Keratinocyte (primary cell): ENCODE measurements around the gene TMEM245. TPM values are rescaled to one million over a fixed set of nuclear protein-coding genes. Genes with fewer than 3 reads are reported as not detected.

Source experiments
- DNase-seq: peaks from one replicate; pipeline ENCODE4 v3.0.0-alpha.2; 2011; ENCODE audit warnings: low read depth, missing footprints, low spot score
- FAIRE-seq: peaks from 2 replicates; lab custom pipeline; 2011; peaks lifted over from hg19 to GRCh38; lab: Jason Lieb, UNC
- H2AFZ ChIP-seq: 2 replicates; pipeline ENCODE4 v1.6.0; 2012; ENCODE audit warnings: low read length, control low read depth, inconsistent platforms; ENCODE audit not compliant: control insufficient read depth
- H3K27ac ChIP-seq: 2 replicates; pipeline ENCODE4 v1.5.1; 2011; ENCODE audit warnings: low read length; ENCODE audit not compliant: control insufficient read depth, insufficient read depth
- H3K27me3 ChIP-seq: 3 replicates; pipeline ENCODE4 v1.6.0; 2011; ENCODE audit warnings: low read length; ENCODE audit not compliant: control insufficient read depth, insufficient read depth; ENCODE audit errors: extremely low read depth
- H3K36me3 ChIP-seq, 2 experiments: 2 replicates in 1 of 2; 3 replicates in 1 of 2; pipeline ENCODE4 v1.5.1; 2011; ENCODE audit warnings: low read length in 2 of 2, mild to moderate bottlenecking in 1 of 2; ENCODE audit not compliant: control insufficient read depth in 2 of 2, insufficient read depth in 2 of 2; ENCODE audit errors: extremely low read depth in 1 of 2
- H3K4me1 ChIP-seq: 3 replicates; pipeline ENCODE4 v1.5.1; 2011; ENCODE audit warnings: low read length; ENCODE audit not compliant: control insufficient read depth, insufficient read depth; ENCODE audit errors: extremely low read depth
- H3K4me2 ChIP-seq: 3 replicates; pipeline ENCODE4 v1.6.0; 2011; ENCODE audit warnings: low read depth, low read length; ENCODE audit not compliant: control insufficient read depth, insufficient read depth; ENCODE audit errors: extremely low read depth
- H3K4me3 ChIP-seq, 3 experiments: fragments of 200-600 bp in 1 of 3; sonication (generic) in 1 of 3; 2 replicates in 2 of 3; 3 replicates in 1 of 3; pipeline ENCODE4 v1.5.1; 2011 to 2016; ENCODE audit warnings: low read length in 3 of 3, mild to moderate bottlenecking in 3 of 3, control low read depth in 2 of 3, inconsistent platforms in 1 of 3, low read depth in 1 of 3, mixed read lengths in 1 of 3, mixed run types in 1 of 3, moderate library complexity in 1 of 3; ENCODE audit not compliant: control insufficient read depth in 2 of 3, insufficient read depth in 2 of 3; ENCODE audit errors: extremely low read depth in 1 of 3
- H3K79me2 ChIP-seq: 2 replicates; pipeline ENCODE4 v1.6.0; 2012; ENCODE audit warnings: low read length; ENCODE audit not compliant: control insufficient read depth, insufficient read depth
- H3K9ac ChIP-seq: 3 replicates; pipeline ENCODE4 v1.6.0; 2011; ENCODE audit warnings: low read length; ENCODE audit not compliant: control insufficient read depth, insufficient read depth; ENCODE audit errors: extremely low read depth
- H3K9me1 ChIP-seq: 3 replicates; pipeline ENCODE4 v1.6.0; 2011; ENCODE audit warnings: low read length; ENCODE audit not compliant: control insufficient read depth, insufficient read depth; ENCODE audit errors: extremely low read depth
- H3K9me3 ChIP-seq: 2 replicates; pipeline ENCODE4 v1.5.1; 2012; ENCODE audit warnings: low read depth, low read length; ENCODE audit not compliant: control insufficient read depth
- H4K20me1 ChIP-seq: 3 replicates; pipeline ENCODE4 v1.6.0; 2011; ENCODE audit warnings: low read length; ENCODE audit not compliant: control insufficient read depth, insufficient read depth; ENCODE audit errors: extremely low read depth
- CTCF ChIP-seq, 3 experiments: IDR thresholded peaks in 1 of 3; conservative IDR thresholded peaks in 1 of 3; optimal IDR thresholded peaks in 1 of 3; 2 replicates in 2 of 3; 3 replicates in 1 of 3; pipeline versions ENCODE3 to v1.5.1; 2011; ENCODE audit warnings: low read length in 3 of 3, mild to moderate bottlenecking in 3 of 3, moderate library complexity in 2 of 3, control low read depth in 1 of 3, inconsistent platforms in 1 of 3; ENCODE audit not compliant: insufficient read depth in 2 of 3; ENCODE audit errors: extremely low read depth in 1 of 3
- EZH2 ChIP-seq: IDR thresholded peaks from one replicate; pipeline ENCODE4 v1.6.1; 2012; ENCODE audit warnings: inconsistent platforms, mild to moderate bottlenecking, low read length, moderate library complexity
- dilution Hi-C: fragments of 300-500 bp; cut with MboI; formaldehyde crosslinking; loops from one replicate; pipeline ENCODE4 v1.7.0; 2020; ENCODE audit warnings: low sequenced_read_pairs; ENCODE audit not compliant: extremely low pct_ligation_motif_present
- polyA plus RNA-seq, 5 experiments: library from polyadenylated mRNA; depleted of rRNA in 3 of 5; stranded (reverse) in 3 of 5; stranded (forward) in 1 of 5; unstranded in 1 of 5; fragments of >200 nt; gene quantifications; 1 replicate in 1 of 5; 2 replicates in 3 of 5; 3 replicates in 1 of 5; pipeline versions ENCODE4 v1.2.1 to v1.2.3, GENCODE V29; 2011 to 2012; ENCODE audit warnings: missing spikeins in 2 of 5, low read depth in 1 of 5, low replicate concordance in 1 of 5

The TMEM245 gene
- polyA plus RNA-seq, 1 donor (not counting 4 experiments of a cell fraction or from before 2014, with no cell fraction given), result 40.0 TPM

GRCh38 chr9:109020113-109020512 is 99.6 kb downstream of the TMEM245 start:
- peaks cover 0 to 2% of the 10 kb centered on the region in 2 experiments for H3K36me3 ChIP-seq
- peak overlapping the region; percentile 25 for H3K27ac ChIP-seq
- FAIRE-seq, result peak; percentile 61
- peak overlapping the region in 1 of 3 experiments; percentile 9 for H3K4me3 ChIP-seq
- H3K4me1 ChIP-seq, result peaks cover 18% of the 10 kb centered on the region
- H2AFZ ChIP-seq, result no peak overlapping the region
- no peaks in the 10 kb centered on the region for H3K9me1 ChIP-seq
- H3K4me2 ChIP-seq, result peak overlapping the region; percentile 47
- no peak for DNase-seq
- no peaks in the 10 kb centered on the region for H3K9me3 ChIP-seq
- no peak for TF ChIP-seq CTCF (optimal IDR thresholded peaks at IDR 0.05 in 1 of 3, IDR thresholded peaks at IDR 0.05 in 1 of 3, conservative IDR thresholded peaks at IDR 0.05 in 1 of 3; ENCODE audit: extremely low read depth in 1 of 3, insufficient read depth in 2 of 3, low read length in 3 of 3)
- no peak for TF ChIP-seq EZH2
- no peaks in the 10 kb centered on the region for H4K20me1 ChIP-seq
- peak overlapping the region; percentile 14 for H3K9ac ChIP-seq
- no peaks in the 10 kb centered on the region for H3K79me2 ChIP-seq
- dilution Hi-C loops, result no loop called here
- no peaks in the 10 kb centered on the region for H3K27me3 ChIP-seq

GRCh38 chr9:109019420-109019819 is 100.3 kb downstream of the TMEM245 start:
- Histone ChIP-seq H3K4me1 (peaks cover 23% of the 10 kb centered on the region), H3K9me3 (no peaks in the 10 kb centered on the region), H3K79me2 (no peaks in the 10 kb centered on the region), H3K4me3 (no peak overlapping the region), H3K27me3 (no peaks in the 10 kb centered on the region), H3K9me1 (no peaks in the 10 kb centered on the region), H2AFZ (no peak overlapping the region), H3K27ac (peak overlapping the region; percentile 6), H3K4me2 (peak overlapping the region; percentile 19), H4K20me1 (no peaks in the 10 kb centered on the region), H3K9ac (no peak overlapping the region), H3K36me3 (peaks cover 2 to 5% of the 10 kb centered on the region in 2 experiments)
- no peak for FAIRE-seq
- no peak for DNase-seq
- dilution Hi-C loops, result no loop called here
- TF ChIP-seq EZH2 (no peak), CTCF (optimal IDR thresholded peaks at IDR 0.05 in 1 of 3, IDR thresholded peaks at IDR 0.05 in 1 of 3, conservative IDR thresholded peaks at IDR 0.05 in 1 of 3; ENCODE audit: extremely low read depth in 1 of 3, insufficient read depth in 2 of 3, low read length in 3 of 3) (no peak)
